Lower lobe of right lung (tissue), 2 donors: ENCODE measurements around the gene CCNF. TPM values are rescaled to one million over a fixed set of nuclear protein-coding genes. Genes with fewer than 3 reads are reported as not detected.
"Not testable (repeated sequence)": the region's sequence is repeated elsewhere in the genome, so short reads cannot be mapped to it uniquely, and the experiment has no call there.

Experiments
- ATAC-seq, 2 donors: fragments of 200-7000 bp; cut with Tn5 transposase; one replicate each; pipeline ENCODE4 v1.9.1; 2020 to 2022; ENCODE audit warnings: mild to moderate bottlenecking in 2 of 2, moderate library complexity in 2 of 2
- DNase-seq: peaks from one replicate; pipeline ENCODE4 v3.0.0-alpha.2; 2020
- H3K27ac ChIP-seq: fragments of 200-600 bp; one replicate; pipeline ENCODE4 v1.8.0; 2022
- H3K27me3 ChIP-seq: fragments of 200-600 bp; one replicate; pipeline ENCODE4 v1.8.0; 2022; ENCODE audit warnings: low read depth
- H3K36me3 ChIP-seq: fragments of 200-600 bp; one replicate; pipeline ENCODE4 v1.8.0; 2022; ENCODE audit warnings: mild to moderate bottlenecking
- H3K4me1 ChIP-seq: fragments of 200-600 bp; one replicate; pipeline ENCODE4 v1.8.0; 2022
- H3K4me3 ChIP-seq: fragments of 200-600 bp; one replicate; pipeline ENCODE4 v1.8.0; 2022; ENCODE audit warnings: mild to moderate bottlenecking
- H3K9me3 ChIP-seq: fragments of 200-600 bp; one replicate; pipeline ENCODE4 v1.8.0; 2022
- intact Hi-C: fragments of 100-400 bp; cut with DNase I; formaldehyde crosslinking; loops from one replicate; pipeline ENCODE4 v1.11.0; 2022
- total RNA-seq: library from RNA; stranded (reverse); fragmentation: NEBNext Ultra II Directional; extraction: Animal tissue kit (Norgen Biotek cat#: 25700); gene quantifications from one replicate; pipeline ENCODE4 v1.2.1, GENCODE V29; 2021
- TF ChIP-seq, protein P1 (sequence below): fragments of 200-600 bp; IDR thresholded peaks from one replicate; pipeline ENCODE4 v1.8.0; 2022; ENCODE audit warnings: antibody characterized with exemption, mild to moderate bottlenecking
- donor health status: DM: no; HTN: yes; CAD: no; lungs with severe emphysema.

CCNF gene
- total RNA-seq, 1 donor from 2014 or later = 3.4 TPM

- peak; percentile 37 to 60 for ATAC-seq
- Histone ChIP-seq H3K4me3 (peak overlapping the region; percentile 84), H3K4me1 (peaks cover 36% of the 10 kb centered on the region), H3K9me3 (no peaks in the 10 kb centered on the region), H3K27ac (peak overlapping the region; percentile 84), H3K36me3 (no peaks in the 10 kb centered on the region), H3K27me3 (peaks cover 25% of the 10 kb centered on the region)
- no peak for DNase-seq
- intact Hi-C loops = no loop called here
- TF ChIP-seq, protein P1, sequence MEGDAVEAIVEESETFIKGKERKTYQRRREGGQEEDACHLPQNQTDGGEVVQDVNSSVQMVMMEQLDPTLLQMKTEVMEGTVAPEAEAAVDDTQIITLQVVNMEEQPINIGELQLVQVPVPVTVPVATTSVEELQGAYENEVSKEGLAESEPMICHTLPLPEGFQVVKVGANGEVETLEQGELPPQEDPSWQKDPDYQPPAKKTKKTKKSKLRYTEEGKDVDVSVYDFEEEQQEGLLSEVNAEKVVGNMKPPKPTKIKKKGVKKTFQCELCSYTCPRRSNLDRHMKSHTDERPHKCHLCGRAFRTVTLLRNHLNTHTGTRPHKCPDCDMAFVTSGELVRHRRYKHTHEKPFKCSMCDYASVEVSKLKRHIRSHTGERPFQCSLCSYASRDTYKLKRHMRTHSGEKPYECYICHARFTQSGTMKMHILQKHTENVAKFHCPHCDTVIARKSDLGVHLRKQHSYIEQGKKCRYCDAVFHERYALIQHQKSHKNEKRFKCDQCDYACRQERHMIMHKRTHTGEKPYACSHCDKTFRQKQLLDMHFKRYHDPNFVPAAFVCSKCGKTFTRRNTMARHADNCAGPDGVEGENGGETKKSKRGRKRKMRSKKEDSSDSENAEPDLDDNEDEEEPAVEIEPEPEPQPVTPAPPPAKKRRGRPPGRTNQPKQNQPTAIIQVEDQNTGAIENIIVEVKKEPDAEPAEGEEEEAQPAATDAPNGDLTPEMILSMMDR = no peak
Observed at GRCh38 chr16:2475413-2476344, 46.4 kb downstream of the CCNF start.

DNA sequence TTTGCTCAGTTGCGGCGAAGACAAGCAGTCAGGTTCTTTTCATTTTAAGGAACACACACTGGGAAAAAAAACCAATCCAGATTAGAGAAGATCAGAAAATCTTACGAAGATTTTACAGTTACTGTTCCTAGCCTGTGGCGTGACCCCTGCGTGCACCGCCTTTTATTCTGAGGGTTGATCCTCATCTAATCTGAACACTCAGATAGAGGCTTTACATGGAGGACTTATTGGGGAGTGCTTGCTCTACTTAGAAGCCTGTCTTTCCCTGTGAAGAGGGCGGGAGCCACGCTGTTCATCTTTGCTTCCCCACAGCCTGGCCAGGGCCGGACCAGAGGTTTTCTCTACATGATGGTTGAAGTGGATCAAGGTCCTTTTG lies 47.1 kb downstream of the CCNF start:
- H3K4me3 ChIP-seq = peak overlapping the region; percentile 84
- peaks cover 32% of the 10 kb centered on the region for H3K4me1 ChIP-seq
- TF ChIP-seq, protein P1 = no peak
- no peaks in the 10 kb centered on the region for H3K36me3 ChIP-seq
- DNase-seq = no peak
- H3K27ac ChIP-seq = peak overlapping the region; percentile 84
- intact Hi-C loops = no loop called here
- H3K9me3 ChIP-seq = no peaks in the 10 kb centered on the region
- ATAC-seq = no peak
- H3K27me3 ChIP-seq = peaks cover 18% of the 10 kb centered on the region

DNA sequence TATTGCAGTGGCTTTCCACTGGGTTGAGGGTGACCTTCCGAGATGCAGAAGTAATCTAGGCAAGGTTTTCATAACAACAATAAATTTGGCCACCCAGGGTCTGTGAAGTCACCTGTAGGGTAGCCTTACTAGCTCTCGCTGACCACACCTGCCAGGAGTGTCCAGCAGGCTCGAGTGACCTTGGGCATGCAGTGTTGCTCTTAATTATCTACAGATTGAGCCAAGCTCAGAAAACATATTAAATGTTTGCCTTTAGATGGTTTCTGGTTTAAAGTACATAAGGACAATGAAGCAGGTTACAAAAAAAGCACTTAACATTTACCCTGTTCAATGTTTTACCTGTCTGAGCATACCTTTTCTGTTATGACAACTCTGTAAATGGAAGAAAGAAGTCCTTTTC lies 47.5 kb downstream of the CCNF start:
- TF ChIP-seq, protein P1 = no peak
- DNase-seq (no peak), ATAC-seq (no peak)
- Histone ChIP-seq H3K4me1 (peaks cover 32% of the 10 kb centered on the region), H3K9me3 (no peaks in the 10 kb centered on the region), H3K4me3 (peak overlapping the region; percentile 84), H3K27me3 (peaks cover 14% of the 10 kb centered on the region), H3K36me3 (no peaks in the 10 kb centered on the region), H3K27ac (no peak overlapping the region)
- intact Hi-C loops = no loop called here

DNA sequence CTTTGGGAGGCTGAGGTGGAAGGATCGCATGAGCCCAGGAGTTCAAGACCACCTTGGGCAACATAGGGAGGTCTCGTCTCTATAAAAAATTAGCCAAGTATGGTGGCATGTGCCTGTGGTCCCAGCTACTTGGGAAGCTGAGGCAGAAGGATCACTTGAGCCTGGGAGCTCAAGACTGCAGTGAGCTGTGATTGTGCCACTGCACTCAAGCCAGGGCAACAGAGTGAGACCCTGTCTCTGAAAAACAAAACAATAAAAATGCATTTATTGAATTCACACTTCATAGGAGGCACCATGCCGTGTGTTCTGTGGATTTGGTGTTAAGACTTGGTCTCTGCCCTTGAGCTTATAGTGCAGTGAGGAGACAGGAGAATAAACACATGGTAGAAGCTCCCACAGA lies 48.1 kb downstream of the CCNF start:
- peaks cover 34% of the 10 kb centered on the region for H3K4me1 ChIP-seq
- H3K9me3 ChIP-seq = no peaks in the 10 kb centered on the region
- ATAC-seq (no peak), DNase-seq (no peak)
- intact Hi-C loops = no loop called here
- peaks cover 8% of the 10 kb centered on the region for H3K27me3 ChIP-seq
- no peaks in the 10 kb centered on the region for H3K36me3 ChIP-seq
- TF ChIP-seq, protein P1 = no peak
- no peak overlapping the region for H3K27ac ChIP-seq
- H3K4me3 ChIP-seq = no peak overlapping the region

DNA sequence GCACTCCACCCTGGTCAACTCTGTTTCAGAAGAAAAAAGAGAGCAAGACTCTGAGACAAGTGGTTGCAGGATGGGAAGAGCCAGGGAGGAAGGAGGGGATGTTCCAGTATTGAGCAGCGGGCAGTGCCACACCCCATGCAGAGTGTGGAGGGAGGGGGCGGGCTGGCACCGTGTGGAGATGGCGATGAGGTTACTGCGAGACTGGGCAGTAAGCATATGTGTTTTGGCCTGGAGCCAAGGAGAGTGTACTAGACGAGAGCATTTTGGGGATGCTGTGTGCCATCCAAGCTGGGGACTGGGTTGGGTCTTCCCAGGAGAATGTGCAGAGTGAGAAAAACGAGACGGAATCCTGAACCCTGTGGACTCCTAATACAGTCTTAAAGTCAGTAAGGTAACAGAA lies 49.0 kb downstream of the CCNF start:
- DNase-seq (no peak), ATAC-seq (no peak)
- TF ChIP-seq, protein P1 = no peak
- Histone ChIP-seq H3K9me3 (no peaks in the 10 kb centered on the region), H3K27ac (no peak overlapping the region), H3K36me3 (no peaks in the 10 kb centered on the region), H3K4me1 (peaks cover 41% of the 10 kb centered on the region), H3K4me3 (no peak overlapping the region), H3K27me3 (no peaks in the 10 kb centered on the region)
- intact Hi-C loops = no loop called here

GRCh38 chr16:2479996-2480395 lies 50.7 kb downstream of the CCNF start:
- intact Hi-C loops, H3K9me3 ChIP-seq, H3K4me3 ChIP-seq, H3K27ac ChIP-seq, ATAC-seq, H3K27me3 ChIP-seq, DNase-seq, H3K36me3 ChIP-seq: not testable (repeated sequence)
- peaks cover 54% of the 10 kb centered on the region for H3K4me1 ChIP-seq
